Activated gamma-delta T cell treated with anti-CD3 and anti-CD28 coated beads, Interleukin-2, amount 50 U/mL, for 16 hours (primary cell): ENCODE data around the gene LHX1.

Experiments used
- DNase-seq: peaks from one replicate; pipeline ENCODE4 v3.0.0-alpha.2; 2020; ENCODE audit warnings: low read depth

Gene LHX1

GRCh38 chr17:36937001-36937958 is at the start of gene LHX1:
Gene LHX1 (plus strand): TSS chr17:36937475. CDS start chr17:36938198, 723 bp downstream.
- no peak for DNase-seq

- no peak for DNase-seq
These were observed 48.9 kb upstream of the LHX1 start for GRCh38 chr17:36888236-36888951.

DNA sequence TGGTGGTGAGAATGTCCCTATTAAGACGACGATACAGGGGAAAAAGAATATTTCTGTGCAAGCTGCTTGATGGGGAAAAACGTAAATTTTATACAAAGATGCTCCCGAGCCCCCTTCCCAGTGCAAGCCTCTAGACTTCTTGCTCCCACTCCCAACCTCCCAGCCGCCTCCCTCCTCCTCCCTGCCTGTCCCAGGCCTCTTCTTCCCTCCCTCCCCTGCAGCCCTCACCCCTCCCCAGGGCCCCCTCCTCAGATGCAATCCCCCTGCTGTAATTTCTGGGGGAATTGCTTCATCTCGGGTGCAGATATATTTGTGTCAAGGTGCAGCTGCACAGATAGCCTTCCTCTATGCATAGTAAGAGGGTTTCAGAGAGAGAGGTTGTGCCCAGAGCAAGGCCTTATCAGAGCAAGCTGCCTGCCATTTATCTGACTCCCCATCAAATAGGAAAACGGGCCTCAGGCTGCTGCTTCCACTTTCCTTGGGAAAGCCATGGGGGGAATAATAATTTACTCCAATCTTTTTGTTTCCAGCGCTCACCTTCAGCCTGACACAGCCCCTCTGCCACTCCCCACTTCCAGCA is 47.4 kb upstream of the LHX1 start:
- DNase-seq = no peak

GRCh38 chr17:36890398-36891168 is 46.7 kb upstream of the LHX1 start:
- no peak for DNase-seq

GRCh38 chr17:36892112-36892838 is 45.0 kb upstream of the LHX1 start:
- DNase-seq = no peak

GRCh38 chr17:36894177-36894576 is 43.1 kb upstream of the LHX1 start:
- no peak for DNase-seq

DNA sequence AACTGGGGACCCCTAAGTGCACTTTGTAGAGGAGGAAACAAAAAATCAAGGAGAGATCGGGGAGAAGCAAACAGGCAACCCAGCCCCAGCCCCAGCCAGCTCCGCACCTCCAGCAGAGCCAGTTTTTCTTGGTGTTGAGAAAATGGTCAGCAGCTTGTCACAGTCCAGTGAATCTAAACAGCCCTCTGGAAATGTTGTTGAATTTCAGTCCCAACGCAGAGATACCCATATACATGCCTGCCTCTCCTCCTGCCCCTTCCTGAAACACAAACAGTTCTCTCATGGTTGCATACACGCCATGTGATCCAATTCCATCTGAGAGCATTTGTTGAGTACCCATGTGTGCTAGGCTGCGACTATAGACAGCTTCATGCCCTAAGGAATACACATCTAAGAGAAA is 42.4 kb upstream of the LHX1 start:
- DNase-seq = no peak

GRCh38 chr17:36899250-36900159 is 37.8 kb upstream of the LHX1 start:
- no peak for DNase-seq

GRCh38 chr17:36900160-36900512 is 37.1 kb upstream of the LHX1 start:
- DNase-seq = no peak

- no peak for DNase-seq
These were observed 35.8 kb upstream of the LHX1 start for GRCh38 chr17:36901506-36901905.

- DNase-seq = no peak
These were observed 29.9 kb upstream of the LHX1 start for GRCh38 chr17:36907407-36907806.

GRCh38 chr17:36910513-36910912 is 26.8 kb upstream of the LHX1 start:
- no peak for DNase-seq

GRCh38 chr17:36911001-36911400 is 26.3 kb upstream of the LHX1 start:
- DNase-seq = no peak

DNA sequence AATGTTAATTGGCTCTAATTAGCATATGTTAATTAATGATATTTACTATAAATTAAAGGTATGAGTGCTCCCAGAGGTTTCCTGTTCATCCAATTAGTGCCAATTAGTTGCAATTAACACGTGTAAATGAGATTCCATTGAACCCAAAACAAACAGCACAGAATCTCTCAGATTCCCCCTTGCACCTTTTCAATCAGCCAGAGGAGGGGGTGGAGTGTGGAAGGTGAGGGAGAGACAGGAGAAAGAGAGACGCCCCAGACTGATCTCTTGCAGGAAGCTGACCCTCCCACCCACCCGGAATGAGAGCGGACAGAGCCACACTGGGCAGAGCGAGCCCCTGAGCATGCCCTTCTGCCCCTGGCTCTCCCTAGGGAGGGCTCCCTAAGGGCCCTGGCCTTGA is 24.1 kb upstream of the LHX1 start:
- no peak for DNase-seq

- DNase-seq = no peak
These were observed 19.0 kb upstream of the LHX1 start for GRCh38 chr17:36918211-36918691.

DNA sequence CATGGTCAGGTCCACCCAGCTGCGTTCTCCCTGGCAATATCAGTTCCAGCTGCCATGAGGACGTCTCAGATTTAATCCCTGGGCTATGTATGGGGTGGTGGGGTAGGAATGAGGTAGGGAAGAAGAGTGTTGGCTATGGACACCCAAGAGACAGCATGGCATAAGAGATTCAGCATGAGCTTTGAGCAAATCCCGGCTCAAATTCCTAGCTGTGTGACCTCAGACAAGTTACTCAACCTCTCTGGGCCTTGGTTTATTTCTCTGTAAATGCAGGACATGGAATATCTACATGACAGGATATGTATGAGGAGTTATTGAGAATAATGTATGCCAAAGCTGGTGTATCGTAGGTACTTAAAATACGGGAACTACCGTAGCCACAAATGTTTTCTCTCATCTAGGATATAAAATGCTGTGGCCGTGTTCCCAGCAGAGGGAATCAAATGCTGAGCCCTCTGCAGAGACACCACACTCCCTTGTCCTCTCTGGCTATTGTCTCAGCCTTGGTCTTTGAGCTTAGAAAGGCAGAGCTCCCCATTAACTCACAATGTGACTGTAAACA is 17.8 kb upstream of the LHX1 start:
- no peak for DNase-seq

- DNase-seq = no peak
These were observed 17.0 kb upstream of the LHX1 start for GRCh38 chr17:36920032-36921005.

DNA sequence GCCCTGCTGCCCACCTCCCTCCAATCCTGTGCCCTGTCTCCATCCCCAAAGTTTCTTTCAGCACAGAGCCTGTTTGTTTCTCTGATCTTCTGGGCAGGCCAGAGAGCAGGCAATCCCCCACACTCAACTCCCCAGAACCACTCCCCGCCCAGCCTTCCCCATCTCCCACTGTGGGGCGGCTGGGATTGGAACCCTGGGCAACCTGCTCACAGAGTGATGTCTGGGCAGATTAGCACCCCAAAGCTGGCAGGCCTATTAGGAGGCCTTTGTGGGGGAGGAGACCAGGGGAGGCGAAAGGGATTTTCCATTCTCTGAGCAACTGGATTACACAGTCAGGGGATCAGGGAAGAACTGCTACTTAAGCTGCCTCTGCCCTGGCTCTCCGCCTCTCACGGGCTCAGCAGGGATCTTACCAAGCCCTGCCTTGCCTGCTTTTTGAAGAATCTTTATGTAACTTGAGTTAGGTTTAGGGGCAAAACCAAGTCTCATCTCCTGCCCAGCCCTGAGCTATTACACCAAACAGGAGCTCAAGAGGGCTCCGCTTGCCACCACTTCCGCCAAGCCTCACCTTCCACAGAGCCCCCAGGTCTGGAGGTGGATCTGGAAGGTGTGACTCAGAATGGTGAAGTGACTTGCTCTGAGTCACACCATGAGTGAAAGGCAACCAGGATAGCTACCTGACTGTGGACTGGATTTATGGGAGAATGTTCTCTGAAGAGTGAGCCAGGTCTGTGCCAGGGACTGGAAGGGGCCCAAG is 16.0 kb upstream of the LHX1 start:
- no peak for DNase-seq
